ENCODE measurements around the gene LLGL1. TPM values are rescaled to one million over a fixed set of nuclear protein-coding genes. Genes with fewer than 3 reads are reported as not detected.

Gene LLGL1
- total and polyA plus RNA-seq, 10 of the 15 experiments (the other 5 are each of a cell fraction or from before 2014, with no cell fraction given) = 0.02 to 9.2 (median 2.5) TPM

DNA sequence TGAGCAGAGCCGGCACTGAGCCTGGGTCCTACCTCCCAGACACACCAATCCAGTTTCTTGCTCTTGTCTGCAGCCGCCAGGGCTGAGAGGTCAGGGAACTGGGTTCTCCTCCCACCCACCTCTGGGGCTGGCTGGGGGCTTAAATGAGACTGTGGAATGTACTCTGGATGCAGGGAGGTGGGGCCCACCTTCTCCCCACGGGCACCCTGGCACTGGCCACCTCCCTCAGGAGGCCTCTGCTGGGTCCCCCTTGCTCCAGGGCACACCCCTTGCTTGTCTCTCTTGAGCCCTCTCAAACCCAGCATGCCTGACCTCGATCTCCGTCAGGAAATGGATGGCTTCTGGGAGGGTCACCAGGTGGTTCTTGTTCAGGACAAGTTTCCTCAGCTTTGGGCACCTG lies 26.7 kb downstream of the LLGL1 start:
- Histone ChIP-seq H3K79me2 (ENCODE audit: control insufficient read depth, insufficient read depth, low read length) (peaks cover 1% of the 10 kb centered on the region; the same call in 1 of the 2 replicates), H4K20me1 (ENCODE audit: control insufficient read depth, insufficient read depth) (no peaks in the 10 kb centered on the region), H3K4me2 (ENCODE audit: control insufficient read depth, insufficient read depth) (no peak overlapping the region), H3K27ac (ENCODE audit: control insufficient read depth, insufficient read depth) (no peak overlapping the region), H2AFZ (ENCODE audit: control insufficient read depth, low read depth, low read length) (no peak overlapping the region), H3K4me3 (no peak overlapping the region), H3K4me1 (ENCODE audit: control insufficient read depth, insufficient read depth, low read length) (no peaks in the 10 kb centered on the region; the same call in none of the 2 replicates), H3K36me3 (ENCODE audit: control insufficient read depth in 2 of 2, insufficient read depth in 2 of 2, low read length in 1 of 2) (peaks cover 11 to 29% of the 10 kb centered on the region in 2 experiments), H3K27me3 (replicated peaks in 1 of 2; ENCODE audit: control insufficient read depth in 2 of 2, insufficient read depth in 2 of 2, low read length in 1 of 2) (no peaks in the 10 kb centered on the region), H3K9me3 (replicated peaks; ENCODE audit: control insufficient read depth, insufficient read depth, low read length) (no peaks in the 10 kb centered on the region), H3K9ac (ENCODE audit: control insufficient read depth, insufficient read depth, low read length) (no peak overlapping the region)
- TF ChIP-seq, protein P1, sequence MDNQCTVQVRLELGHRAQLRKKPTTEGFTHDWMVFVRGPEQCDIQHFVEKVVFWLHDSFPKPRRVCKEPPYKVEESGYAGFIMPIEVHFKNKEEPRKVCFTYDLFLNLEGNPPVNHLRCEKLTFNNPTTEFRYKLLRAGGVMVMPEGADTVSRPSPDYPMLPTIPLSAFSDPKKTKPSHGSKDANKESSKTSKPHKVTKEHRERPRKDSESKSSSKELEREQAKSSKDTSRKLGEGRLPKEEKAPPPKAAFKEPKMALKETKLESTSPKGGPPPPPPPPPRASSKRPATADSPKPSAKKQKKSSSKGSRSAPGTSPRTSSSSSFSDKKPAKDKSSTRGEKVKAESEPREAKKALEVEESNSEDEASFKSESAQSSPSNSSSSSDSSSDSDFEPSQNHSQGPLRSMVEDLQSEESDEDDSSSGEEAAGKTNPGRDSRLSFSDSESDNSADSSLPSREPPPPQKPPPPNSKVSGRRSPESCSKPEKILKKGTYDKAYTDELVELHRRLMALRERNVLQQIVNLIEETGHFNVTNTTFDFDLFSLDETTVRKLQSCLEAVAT (IDR thresholded peaks at IDR 0.05) = no peak
- TF ChIP-seq, protein P2, sequence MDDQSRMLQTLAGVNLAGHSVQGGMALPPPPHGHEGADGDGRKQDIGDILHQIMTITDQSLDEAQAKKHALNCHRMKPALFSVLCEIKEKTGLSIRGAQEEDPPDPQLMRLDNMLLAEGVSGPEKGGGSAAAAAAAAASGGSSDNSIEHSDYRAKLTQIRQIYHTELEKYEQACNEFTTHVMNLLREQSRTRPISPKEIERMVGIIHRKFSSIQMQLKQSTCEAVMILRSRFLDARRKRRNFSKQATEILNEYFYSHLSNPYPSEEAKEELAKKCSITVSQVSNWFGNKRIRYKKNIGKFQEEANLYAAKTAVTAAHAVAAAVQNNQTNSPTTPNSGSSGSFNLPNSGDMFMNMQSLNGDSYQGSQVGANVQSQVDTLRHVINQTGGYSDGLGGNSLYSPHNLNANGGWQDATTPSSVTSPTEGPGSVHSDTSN (IDR thresholded peaks at IDR 0.05; ENCODE audit: insufficient replicate concordance, low read depth, low read length) = no peak
- TF ChIP-seq NR2C1 (IDR thresholded peaks at IDR 0.05) = no peak
- TF ChIP-seq, protein P3, sequence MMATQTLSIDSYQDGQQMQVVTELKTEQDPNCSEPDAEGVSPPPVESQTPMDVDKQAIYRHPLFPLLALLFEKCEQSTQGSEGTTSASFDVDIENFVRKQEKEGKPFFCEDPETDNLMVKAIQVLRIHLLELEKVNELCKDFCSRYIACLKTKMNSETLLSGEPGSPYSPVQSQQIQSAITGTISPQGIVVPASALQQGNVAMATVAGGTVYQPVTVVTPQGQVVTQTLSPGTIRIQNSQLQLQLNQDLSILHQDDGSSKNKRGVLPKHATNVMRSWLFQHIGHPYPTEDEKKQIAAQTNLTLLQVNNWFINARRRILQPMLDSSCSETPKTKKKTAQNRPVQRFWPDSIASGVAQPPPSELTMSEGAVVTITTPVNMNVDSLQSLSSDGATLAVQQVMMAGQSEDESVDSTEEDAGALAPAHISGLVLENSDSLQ (IDR thresholded peaks at IDR 0.05) = no peak
- ATAC-seq (no peak), FAIRE-seq (no peak), DNase-seq (ENCODE audit: low read depth, low spot score) (no peak)
- CTCF ChIA-PET = no interaction called here
- SMC1A ChIA-PET (ENCODE audit: uncharacterized antibody, unreplicated experiment) = no interaction called here
- RAD21 ChIA-PET (ENCODE audit: unreplicated experiment) = no interaction called here
- POLR2A ChIA-PET = no interaction called here
- intact Hi-C loops (cut with micrococcal nuclease; ENCODE audit: unreplicated experiment) (no loop called here), in situ Hi-C loops (cut with MboI) (no loop called here)
- no TSS peak for BruUV-seq (replicated peaks)
- WGBS (ENCODE audit: insufficient coverage, insufficient replicate concordance, low lambda C conversion rate, missing lambda C conversion rate) = 86% methylated on average over 5 of the region's 5 CpGs

All from GM12878 (cell line).